ENCODE results near the gene BLVRA. TPM values are rescaled to one million over a fixed set of nuclear protein-coding genes. Genes with fewer than 3 reads are reported as not detected.
"Not testable (repeated sequence)": the region's sequence is repeated elsewhere in the genome, so short reads cannot be mapped to it uniquely, and the experiment has no call there.

BLVRA gene
- total RNA-seq, 3 donors from 2014 or later, result 20.7 to 24.9 (median 23.7) TPM

GRCh38 chr7:43769791-43770465, 11.4 kb downstream of the BLVRA start:
- peaks cover 22% of the 10 kb centered on the region for H3K36me3 Mint-ChIP-seq (ENCODE audit: insufficient read depth)
- DNase-seq (no peak), ATAC-seq (no peak)
- H3K4me1 Mint-ChIP-seq (ENCODE audit: low read depth), result peaks cover under 1% of the 10 kb centered on the region
- no peaks in the 10 kb centered on the region for H3K27me3 Mint-ChIP-seq (ENCODE audit: low read depth)
- no peaks in the 10 kb centered on the region for H3K9me3 Mint-ChIP-seq
- H3K4me3 Mint-ChIP-seq, result no peak overlapping the region

GRCh38 chr7:43771128-43771527, 12.6 kb downstream of the BLVRA start:
- Mint-ChIP-seq H3K36me3 (ENCODE audit: insufficient read depth) (peaks cover 22% of the 10 kb centered on the region), H3K9me3 (no peaks in the 10 kb centered on the region), H3K4me3 (no peak overlapping the region), H3K27me3 (ENCODE audit: low read depth) (no peaks in the 10 kb centered on the region), H3K4me1 (ENCODE audit: low read depth) (no peaks in the 10 kb centered on the region)
- DNase-seq, result no peak
- ATAC-seq, result no peak

GRCh38 chr7:43771573-43771972, 13.1 kb downstream of the BLVRA start:
- Mint-ChIP-seq H3K4me3 (no peak overlapping the region), H3K4me1 (ENCODE audit: low read depth) (no peaks in the 10 kb centered on the region), H3K27me3 (ENCODE audit: low read depth) (no peaks in the 10 kb centered on the region), H3K9me3 (no peaks in the 10 kb centered on the region), H3K36me3 (ENCODE audit: insufficient read depth) (peaks cover 22% of the 10 kb centered on the region)
- DNase-seq, result no peak
- no peak for ATAC-seq

- ATAC-seq; H3K27me3 Mint-ChIP-seq (ENCODE audit: low read depth): not testable (repeated sequence)
Measured at GRCh38 chr7:43773268-43773667, 14.8 kb downstream of the BLVRA start.

GRCh38 chr7:43775255-43775654, 16.8 kb downstream of the BLVRA start:
- H3K9me3 Mint-ChIP-seq, result not testable (repeated sequence)

More at GRCh38 chr7:43773268-43773667, 14.8 kb downstream of the BLVRA start:
- not testable (repeated sequence) for DNase-seq; H3K9me3 Mint-ChIP-seq; H3K4me1 Mint-ChIP-seq (ENCODE audit: low read depth); H3K4me3 Mint-ChIP-seq
- H3K36me3 Mint-ChIP-seq (ENCODE audit: insufficient read depth), result peaks cover 22% of the 10 kb centered on the region

GRCh38 chr7:43778293-43779044, 20.0 kb downstream of the BLVRA start:
- DNase-seq; ATAC-seq; H3K36me3 Mint-ChIP-seq (ENCODE audit: insufficient read depth); H3K27me3 Mint-ChIP-seq (ENCODE audit: low read depth); H3K4me3 Mint-ChIP-seq; H3K9me3 Mint-ChIP-seq: not testable (repeated sequence)
- H3K4me1 Mint-ChIP-seq (ENCODE audit: low read depth), result peaks cover 17% of the 10 kb centered on the region

More at GRCh38 chr7:43775255-43775654, 16.8 kb downstream of the BLVRA start:
- H3K27me3 Mint-ChIP-seq (ENCODE audit: low read depth); DNase-seq; ATAC-seq; H3K4me3 Mint-ChIP-seq: not testable (repeated sequence)
- Mint-ChIP-seq H3K36me3 (ENCODE audit: insufficient read depth) (peaks cover 22% of the 10 kb centered on the region), H3K4me1 (ENCODE audit: low read depth) (peaks cover 14% of the 10 kb centered on the region)

GRCh38 chr7:43779045-43779812, 20.7 kb downstream of the BLVRA start:
- Mint-ChIP-seq H3K9me3 (no peaks in the 10 kb centered on the region), H3K4me3 (no peak overlapping the region), H3K27me3 (ENCODE audit: low read depth) (no peaks in the 10 kb centered on the region), H3K36me3 (ENCODE audit: insufficient read depth) (peaks cover 6% of the 10 kb centered on the region), H3K4me1 (ENCODE audit: low read depth) (peaks cover 18% of the 10 kb centered on the region)
- ATAC-seq (no peak), DNase-seq (no peak)

- no peak overlapping the region for H3K4me3 Mint-ChIP-seq
- H3K9me3 Mint-ChIP-seq, result no peaks in the 10 kb centered on the region
- no peaks in the 10 kb centered on the region for H3K27me3 Mint-ChIP-seq (ENCODE audit: low read depth)
- H3K4me1 Mint-ChIP-seq (ENCODE audit: low read depth), result peaks cover 29% of the 10 kb centered on the region
- peaks cover 6% of the 10 kb centered on the region for H3K36me3 Mint-ChIP-seq (ENCODE audit: insufficient read depth)
- DNase-seq (no peak), ATAC-seq (no peak)
Measured at GRCh38 chr7:43781726-43782607, 23.5 kb downstream of the BLVRA start.

GRCh38 chr7:43782768-43783555, 24.5 kb downstream of the BLVRA start:
- H3K36me3 Mint-ChIP-seq (ENCODE audit: insufficient read depth), result peaks cover 6% of the 10 kb centered on the region
- H3K9me3 Mint-ChIP-seq, result no peaks in the 10 kb centered on the region
- H3K27me3 Mint-ChIP-seq (ENCODE audit: low read depth), result no peaks in the 10 kb centered on the region
- no peak overlapping the region for H3K4me3 Mint-ChIP-seq
- ATAC-seq, result no peak
- H3K4me1 Mint-ChIP-seq (ENCODE audit: low read depth), result peaks cover 27% of the 10 kb centered on the region
- no peak for DNase-seq

GRCh38 chr7:43784030-43784584, 25.6 kb downstream of the BLVRA start:
- Mint-ChIP-seq H3K4me3 (no peak overlapping the region), H3K4me1 (ENCODE audit: low read depth) (peaks cover 18% of the 10 kb centered on the region), H3K36me3 (ENCODE audit: insufficient read depth) (peaks cover 10% of the 10 kb centered on the region), H3K9me3 (no peaks in the 10 kb centered on the region), H3K27me3 (ENCODE audit: low read depth) (no peaks in the 10 kb centered on the region)
- no peak for DNase-seq
- no peak for ATAC-seq

GRCh38 chr7:43784585-43785087, 26.2 kb downstream of the BLVRA start:
- Mint-ChIP-seq H3K4me3 (peak overlapping the region; percentile 29), H3K4me1 (ENCODE audit: low read depth) (peaks cover 15% of the 10 kb centered on the region), H3K36me3 (ENCODE audit: insufficient read depth) (peaks cover 14% of the 10 kb centered on the region)
- DNase-seq; H3K9me3 Mint-ChIP-seq; H3K27me3 Mint-ChIP-seq (ENCODE audit: low read depth): not testable (repeated sequence)
- peak; percentile 73 to 85 for ATAC-seq

GRCh38 chr7:43785420-43785819, 26.9 kb downstream of the BLVRA start:
- H3K36me3 Mint-ChIP-seq (ENCODE audit: insufficient read depth), result peaks cover 15% of the 10 kb centered on the region
- peaks cover 15% of the 10 kb centered on the region for H3K4me1 Mint-ChIP-seq (ENCODE audit: low read depth)
- no peak for DNase-seq
- no peak overlapping the region for H3K4me3 Mint-ChIP-seq
- no peak for ATAC-seq
- H3K9me3 Mint-ChIP-seq, result no peaks in the 10 kb centered on the region
- no peaks in the 10 kb centered on the region for H3K27me3 Mint-ChIP-seq (ENCODE audit: low read depth)

GRCh38 chr7:43787771-43788170, 29.3 kb downstream of the BLVRA start:
- no peak for DNase-seq
- no peak for ATAC-seq
- no peaks in the 10 kb centered on the region for H3K9me3 Mint-ChIP-seq
- no peaks in the 10 kb centered on the region for H3K27me3 Mint-ChIP-seq (ENCODE audit: low read depth)
- peaks cover 12% of the 10 kb centered on the region for H3K4me1 Mint-ChIP-seq (ENCODE audit: low read depth)
- H3K36me3 Mint-ChIP-seq (ENCODE audit: insufficient read depth), result peaks cover 21% of the 10 kb centered on the region
- no peak overlapping the region for H3K4me3 Mint-ChIP-seq

Measured in activated T-cell treated with anti-CD3 and anti-CD28 coated beads, Interleukin-2, amount 50 U/mL, for 4 hours (primary cell).